Ishikawa (cell line): ENCODE measurements around the gene CTXN1.

ENCODE experiments used
- CEBPB ChIP-seq: IDR thresholded peaks from 2 replicates; pipeline ENCODE4 v1.6.1; 2012
- EGR1 ChIP-seq: IDR thresholded peaks from 2 replicates; pipeline ENCODE4 v1.6.1; 2012
- FOXM1 ChIP-seq: IDR thresholded peaks from 2 replicates; pipeline ENCODE4 v1.6.1; 2012; ENCODE audit warnings: low read depth, borderline replicate concordance
- MAX ChIP-seq: IDR thresholded peaks from 2 replicates; pipeline ENCODE4 v1.6.1; 2012
- REST ChIP-seq: IDR thresholded peaks from 2 replicates; pipeline ENCODE4 v1.6.1; 2012; ENCODE audit warnings: low read depth, mild to moderate bottlenecking
- TAF1 ChIP-seq: IDR thresholded peaks from 2 replicates; pipeline ENCODE4 v1.6.1; 2012; ENCODE audit warnings: low read depth, mild to moderate bottlenecking
- TCF12 ChIP-seq: IDR thresholded peaks from 2 replicates; pipeline ENCODE4 v1.6.1; 2012; ENCODE audit warnings: low read depth
- TEAD4 ChIP-seq: IDR thresholded peaks from 2 replicates; pipeline ENCODE4 v1.6.1; 2012
- YY1 ChIP-seq: IDR thresholded peaks from 2 replicates; pipeline ENCODE4 v1.6.1; 2012; ENCODE audit warnings: low read depth
- ZBTB7A ChIP-seq: IDR thresholded peaks from 2 replicates; pipeline ENCODE4 v1.6.1; 2012; ENCODE audit warnings: low read depth

GRCh38 chr19:7887408-7888144 is 38.4 kb downstream of the CTXN1 start:
- TF ChIP-seq TAF1 (no peak), TCF12 (0 out of 2 replicates have a peak, but pooled peaks have one; percentile 4), EGR1 (no peak), FOXM1 (no peak), ZBTB7A (no peak), YY1 (no peak), REST (no peak), TEAD4 (no peak), CEBPB (no peak), MAX (no peak)
